Measurements from ENCODE around the gene SERTM1.

The SERTM1 gene

DNA sequence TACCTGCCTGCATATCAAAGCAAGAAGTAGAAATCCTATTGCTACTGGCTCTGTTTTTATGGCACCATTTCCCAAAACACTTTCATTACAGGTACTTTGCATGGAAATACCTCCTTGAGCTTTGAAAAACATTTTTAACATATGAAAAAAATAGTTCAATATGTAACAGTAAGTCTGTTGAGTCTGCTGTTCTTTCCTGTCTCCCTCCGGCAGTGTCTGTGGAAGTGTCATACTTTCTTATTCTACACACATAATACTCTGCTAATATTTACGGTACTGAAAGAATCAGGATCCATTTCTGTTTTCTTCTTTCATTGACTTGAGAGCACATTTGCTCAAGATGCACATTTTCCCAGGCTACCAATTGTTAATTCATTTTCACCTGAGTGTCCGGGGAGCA lies 8.2 kb upstream of the SERTM1 start:
- no peak for DNase-seq (ENCODE audit: low spot score)
- no peak for TF ChIP-seq CTCF (IDR thresholded peaks at IDR 0.05; ENCODE audit: extremely low read depth, missing control alignments)

DNA sequence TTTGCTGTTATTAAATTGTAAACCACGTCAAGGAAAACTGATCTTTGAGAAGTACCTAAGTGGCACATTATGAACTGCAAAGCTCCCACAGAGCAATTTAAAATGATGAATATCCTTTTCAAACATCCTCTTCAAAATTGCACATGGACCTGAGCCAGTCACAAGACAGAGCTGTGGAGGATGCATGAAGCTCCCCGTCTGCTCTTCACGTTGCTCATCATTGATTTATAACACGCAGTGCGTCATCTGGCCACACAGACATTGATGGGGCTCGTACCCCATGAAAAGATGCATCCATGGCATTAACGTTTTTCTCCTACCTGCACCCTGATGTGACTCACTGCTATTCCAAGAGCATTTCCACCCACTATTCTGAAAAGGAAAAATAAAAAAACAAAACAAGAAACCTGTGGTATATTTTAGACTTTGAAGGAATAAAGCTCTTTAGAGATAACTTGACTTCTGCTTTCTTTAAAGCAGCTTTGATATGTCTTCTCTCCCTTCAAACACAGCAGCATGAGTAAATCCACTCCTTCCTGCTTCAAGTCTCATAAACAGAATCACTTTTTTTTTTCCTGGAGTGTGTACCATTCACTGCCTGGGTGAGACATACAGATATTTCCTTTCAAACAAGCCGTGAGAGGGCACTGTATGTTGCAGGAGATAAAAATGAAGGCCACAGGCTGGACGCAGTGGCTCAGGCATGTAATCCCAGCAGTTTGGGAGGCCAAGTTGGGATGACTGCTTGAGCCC lies 7.2 kb upstream of the SERTM1 start:
- no peak for TF ChIP-seq CTCF (IDR thresholded peaks at IDR 0.05; ENCODE audit: extremely low read depth, missing control alignments)

GRCh38 chr13:36668316-36668715 lies 5.5 kb upstream of the SERTM1 start:
- TF ChIP-seq CTCF (IDR thresholded peaks at IDR 0.05; ENCODE audit: extremely low read depth, missing control alignments), result no peak
- DNase-seq (ENCODE audit: low spot score), result no peak

More for the DNA sequence above, 7.2 kb upstream of the SERTM1 start:
- no peak for DNase-seq (ENCODE audit: low spot score)

DNA sequence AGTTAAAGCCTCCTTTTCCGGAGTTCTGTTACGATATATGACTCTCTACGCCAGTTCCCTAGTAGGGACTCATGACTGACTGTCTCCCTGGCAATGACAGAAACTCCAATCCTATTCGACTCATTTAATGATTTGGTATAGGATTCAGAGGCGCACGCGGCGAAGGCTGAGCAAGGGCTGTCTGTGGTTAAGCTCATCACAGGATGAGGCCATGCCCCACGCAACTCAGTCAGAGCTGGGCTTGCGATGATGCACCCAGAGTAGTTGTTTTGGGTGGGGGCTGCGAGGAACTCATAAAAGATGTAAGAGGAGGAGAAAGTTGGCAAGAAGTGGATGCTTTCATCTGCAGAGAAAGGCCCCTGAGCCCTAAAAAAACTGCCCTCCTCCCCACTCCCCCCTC lies 468 bp upstream of the SERTM1 start:
- TF ChIP-seq CTCF (IDR thresholded peaks at IDR 0.05; ENCODE audit: extremely low read depth, missing control alignments), result no peak
- DNase-seq (ENCODE audit: low spot score), result no peak

GRCh38 chr13:36674337-36675212 lies 755 bp downstream of the SERTM1 start:
- no peak for TF ChIP-seq CTCF (IDR thresholded peaks at IDR 0.05; ENCODE audit: extremely low read depth, missing control alignments)
- DNase-seq (ENCODE audit: low spot score), result peak; percentile 14

GRCh38 chr13:36675213-36675536 lies 1.4 kb downstream of the SERTM1 start:
- no peak for TF ChIP-seq CTCF (IDR thresholded peaks at IDR 0.05; ENCODE audit: extremely low read depth, missing control alignments)
- DNase-seq (ENCODE audit: low spot score), result no peak

DNA sequence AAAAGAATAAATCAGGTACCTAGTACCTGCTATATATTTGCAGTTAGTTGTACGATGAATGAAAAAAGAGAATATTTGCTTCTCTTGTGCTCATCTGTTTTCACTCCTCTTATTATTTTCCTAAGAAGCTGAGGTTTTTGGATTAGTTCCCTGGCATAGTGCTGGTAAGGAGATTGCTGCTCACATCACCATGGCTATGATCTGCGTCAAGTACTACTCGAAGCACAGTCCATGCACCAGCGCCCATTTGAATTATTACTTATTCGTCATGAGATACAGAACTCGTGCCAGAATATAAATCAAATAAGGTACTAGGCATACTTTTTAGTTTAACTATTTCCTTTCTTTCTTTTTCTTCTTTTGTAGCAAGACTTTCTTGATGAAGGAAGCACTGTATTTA lies 7.1 kb downstream of the SERTM1 start:
- no peak for DNase-seq (ENCODE audit: low spot score)
- no peak for TF ChIP-seq CTCF (IDR thresholded peaks at IDR 0.05; ENCODE audit: extremely low read depth, missing control alignments)
